ENCODE data around the gene LIPC.

DNA sequence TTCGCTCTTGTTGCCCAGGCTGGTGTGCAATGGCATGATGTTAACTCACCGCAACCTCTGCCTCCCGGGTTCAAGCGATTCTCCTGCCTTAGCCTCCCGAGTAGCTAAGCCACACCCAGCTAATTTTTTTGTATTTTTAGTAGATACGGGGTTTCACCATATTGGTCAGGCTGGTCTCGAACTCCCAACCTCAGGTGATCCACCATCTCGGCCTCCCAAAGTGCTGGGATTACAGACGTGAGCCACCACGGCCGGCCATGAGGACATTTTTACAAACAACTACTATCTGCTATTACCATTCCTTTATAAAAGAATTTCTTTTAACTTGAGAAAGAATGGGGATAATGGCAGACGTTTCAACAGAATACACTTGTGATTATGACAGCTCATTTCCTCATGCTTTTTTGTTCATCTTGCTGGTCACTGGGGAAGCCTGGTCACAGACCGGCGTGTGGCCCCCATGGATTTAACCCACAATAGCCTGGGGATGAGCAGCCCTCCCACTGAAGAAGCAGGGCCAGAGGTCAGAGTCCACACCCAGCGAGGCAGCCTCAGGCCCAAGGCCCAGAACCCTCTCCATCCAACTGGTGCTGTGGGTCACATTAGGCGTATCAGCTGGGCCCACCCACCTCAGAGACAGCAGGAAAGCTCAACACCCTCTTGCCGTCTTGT, 112.0 kb downstream of the LIPC start:
- TF ChIP-seq, protein P1, sequence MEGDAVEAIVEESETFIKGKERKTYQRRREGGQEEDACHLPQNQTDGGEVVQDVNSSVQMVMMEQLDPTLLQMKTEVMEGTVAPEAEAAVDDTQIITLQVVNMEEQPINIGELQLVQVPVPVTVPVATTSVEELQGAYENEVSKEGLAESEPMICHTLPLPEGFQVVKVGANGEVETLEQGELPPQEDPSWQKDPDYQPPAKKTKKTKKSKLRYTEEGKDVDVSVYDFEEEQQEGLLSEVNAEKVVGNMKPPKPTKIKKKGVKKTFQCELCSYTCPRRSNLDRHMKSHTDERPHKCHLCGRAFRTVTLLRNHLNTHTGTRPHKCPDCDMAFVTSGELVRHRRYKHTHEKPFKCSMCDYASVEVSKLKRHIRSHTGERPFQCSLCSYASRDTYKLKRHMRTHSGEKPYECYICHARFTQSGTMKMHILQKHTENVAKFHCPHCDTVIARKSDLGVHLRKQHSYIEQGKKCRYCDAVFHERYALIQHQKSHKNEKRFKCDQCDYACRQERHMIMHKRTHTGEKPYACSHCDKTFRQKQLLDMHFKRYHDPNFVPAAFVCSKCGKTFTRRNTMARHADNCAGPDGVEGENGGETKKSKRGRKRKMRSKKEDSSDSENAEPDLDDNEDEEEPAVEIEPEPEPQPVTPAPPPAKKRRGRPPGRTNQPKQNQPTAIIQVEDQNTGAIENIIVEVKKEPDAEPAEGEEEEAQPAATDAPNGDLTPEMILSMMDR (optimal IDR thresholded peaks at IDR 0.05 in 1 of 3, IDR thresholded peaks at IDR 0.05 in 1 of 3, conservative IDR thresholded peaks at IDR 0.05 in 1 of 3; ENCODE audit: extremely low read depth in 1 of 3, insufficient read depth in 2 of 3, low read length in 3 of 3): no peak
- no peak for TF ChIP-seq EZH2 (IDR thresholded peaks at IDR 0.05; ENCODE audit: low read length)
